Transverse colon (tissue), 3 donors: ENCODE measurements around the gene UBE2O.

Experiments used
- CTCF ChIP-seq, 5 experiments: fragments of 200-600 bp in 3 of 5; fragments of 450-650 bp in 2 of 5; sonication (generic) in 3 of 5; IDR thresholded peaks; 1 replicate in 2 of 5; 2 replicates in 3 of 5; pipeline ENCODE4 v1.5.1; 2016 to 2017; ENCODE audit warnings: antibody characterized with exemption in 5 of 5, inconsistent platforms in 3 of 5, mild to moderate bottlenecking in 2 of 5, moderate library complexity in 1 of 5
- EP300 ChIP-seq: sonication (generic); formaldehyde crosslinking; IDR thresholded peaks from one replicate; pipeline ENCODE4 v1.6.1; 2017; ENCODE audit warnings: antibody characterized with exemption, low read depth
- POLR2A ChIP-seq: fragments of 450-650 bp; IDR thresholded peaks from one replicate; pipeline ENCODE4 v1.6.1; 2016; ENCODE audit warnings: antibody characterized with exemption, mild to moderate bottlenecking, moderate library complexity

- TF ChIP-seq POLR2A = no peak
- TF ChIP-seq CTCF (IDR thresholded peaks at IDR 0.05) = no peak
- TF ChIP-seq EP300 = no peak
Measured at GRCh38 chr17:76479515-76480060, 26.6 kb upstream of the UBE2O start.
